Fibroblast of skin of scalp (primary cell): ENCODE results near the gene SNX14.

Source experiments
- DNase-seq: peaks from one replicate; pipeline ENCODE4 v3.0.0-alpha.2; 2013

The SNX14 gene

GRCh38 chr6:85462673-85463072 lies 131.0 kb downstream of the SNX14 start:
- no peak for DNase-seq

- no peak for DNase-seq
Measured at GRCh38 chr6:85461798-85462170, 131.9 kb downstream of the SNX14 start.

- DNase-seq: no peak
Measured at GRCh38 chr6:85460921-85461797, 132.5 kb downstream of the SNX14 start.

- no peak for DNase-seq
Measured at GRCh38 chr6:85460154-85460920, 133.3 kb downstream of the SNX14 start.

- DNase-seq: peak; percentile 89
Measured at GRCh38 chr6:85459224-85459901, 134.3 kb downstream of the SNX14 start.

- DNase-seq: no peak
Measured at GRCh38 chr6:85458782-85459181, 134.9 kb downstream of the SNX14 start.

- DNase-seq: no peak
Measured at GRCh38 chr6:85458184-85458583, 135.5 kb downstream of the SNX14 start.

GRCh38 chr6:85456782-85457181 lies 136.9 kb downstream of the SNX14 start:
- DNase-seq: no peak
